Measurements from ENCODE around the gene DDHD1. TPM values are rescaled to one million over a fixed set of nuclear protein-coding genes. Genes with fewer than 3 reads are reported as not detected.
"Not testable (repeated sequence)": the region's sequence is repeated elsewhere in the genome, so short reads cannot be mapped to it uniquely, and the experiment has no call there.

Gene DDHD1
- total and polyA plus RNA-seq, 10 donors, result 3.4 to 52.2 (median 25.9) TPM

DNA sequence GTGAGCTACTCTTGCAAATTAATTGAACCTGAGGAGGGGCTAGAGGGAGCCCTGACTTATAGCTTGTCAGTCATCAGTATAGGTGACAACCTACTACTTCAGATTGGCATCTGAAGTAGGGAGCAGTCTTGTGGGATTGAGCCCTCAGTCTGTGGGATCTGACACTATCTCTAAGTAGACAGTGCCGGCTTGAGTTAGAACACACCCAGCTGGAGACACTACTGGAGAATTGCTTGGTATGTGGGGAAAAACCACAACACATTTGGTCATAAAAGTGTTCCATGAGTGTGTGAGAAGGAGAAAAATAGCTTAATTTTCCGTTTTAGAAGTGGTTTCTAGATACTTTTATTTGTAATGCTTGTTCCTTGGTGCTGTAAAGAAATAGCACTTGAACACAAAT lies 30.5 kb upstream of the DDHD1 start:
- WGBS, 5 donors, result 59 to 77% (median 69%) methylated on average over 2 of the region's 2 CpGs
- no peaks in the 10 kb centered on the region for H3K36me3 ChIP-seq
- intact Hi-C loops (cut with DNase I; ENCODE audit: low total_unique reads), result no loop called here
- no peak overlapping the region for H3K4me3 ChIP-seq
- no peaks in the 10 kb centered on the region for H3K9me3 ChIP-seq
- no peaks in the 10 kb centered on the region for H3K4me1 ChIP-seq
- no peak for DNase-seq
- no peak for TF ChIP-seq POLR2A (IDR thresholded peaks at IDR 0.05)
- TF ChIP-seq, protein P1, sequence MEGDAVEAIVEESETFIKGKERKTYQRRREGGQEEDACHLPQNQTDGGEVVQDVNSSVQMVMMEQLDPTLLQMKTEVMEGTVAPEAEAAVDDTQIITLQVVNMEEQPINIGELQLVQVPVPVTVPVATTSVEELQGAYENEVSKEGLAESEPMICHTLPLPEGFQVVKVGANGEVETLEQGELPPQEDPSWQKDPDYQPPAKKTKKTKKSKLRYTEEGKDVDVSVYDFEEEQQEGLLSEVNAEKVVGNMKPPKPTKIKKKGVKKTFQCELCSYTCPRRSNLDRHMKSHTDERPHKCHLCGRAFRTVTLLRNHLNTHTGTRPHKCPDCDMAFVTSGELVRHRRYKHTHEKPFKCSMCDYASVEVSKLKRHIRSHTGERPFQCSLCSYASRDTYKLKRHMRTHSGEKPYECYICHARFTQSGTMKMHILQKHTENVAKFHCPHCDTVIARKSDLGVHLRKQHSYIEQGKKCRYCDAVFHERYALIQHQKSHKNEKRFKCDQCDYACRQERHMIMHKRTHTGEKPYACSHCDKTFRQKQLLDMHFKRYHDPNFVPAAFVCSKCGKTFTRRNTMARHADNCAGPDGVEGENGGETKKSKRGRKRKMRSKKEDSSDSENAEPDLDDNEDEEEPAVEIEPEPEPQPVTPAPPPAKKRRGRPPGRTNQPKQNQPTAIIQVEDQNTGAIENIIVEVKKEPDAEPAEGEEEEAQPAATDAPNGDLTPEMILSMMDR (IDR thresholded peaks at IDR 0.05 in 8 of 11, conservative IDR thresholded peaks at IDR 0.05 in 3 of 11), result no peak
- no peak for TF ChIP-seq POLR2AphosphoS5 (IDR thresholded peaks at IDR 0.05)
- no peaks in the 10 kb centered on the region for H3K27me3 ChIP-seq (replicated peaks in 1 of 7)
- H3K27ac ChIP-seq, result no peak overlapping the region

DNA sequence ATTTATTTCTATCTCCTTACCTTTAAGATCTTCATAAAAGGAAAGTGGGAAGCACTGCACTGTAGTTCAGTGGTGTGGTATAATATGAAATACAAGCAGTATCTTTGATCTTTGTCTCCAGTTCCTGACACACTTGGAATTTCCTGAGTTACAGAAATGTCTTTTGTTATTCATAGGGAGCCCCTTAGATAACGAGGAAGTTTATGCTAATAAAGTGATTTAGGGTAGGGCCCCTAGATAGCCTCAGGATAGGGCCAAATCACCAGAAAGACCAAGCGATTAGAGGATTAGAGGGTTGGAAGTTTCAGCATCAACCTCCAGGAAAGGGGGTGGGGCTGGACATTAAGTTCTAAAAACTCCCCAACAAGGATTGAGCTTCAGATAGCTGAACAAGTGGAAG lies 29.9 kb upstream of the DDHD1 start:
- no peak for DNase-seq
- Histone ChIP-seq H3K27ac (no peak overlapping the region), H3K4me3 (no peak overlapping the region), H3K36me3 (no peaks in the 10 kb centered on the region), H3K27me3 (replicated peaks in 1 of 7) (no peaks in the 10 kb centered on the region), H3K4me1 (no peaks in the 10 kb centered on the region), H3K9me3 (no peaks in the 10 kb centered on the region)
- intact Hi-C loops (cut with DNase I; ENCODE audit: low total_unique reads), result no loop called here
- WGBS, 5 donors, result 42 to 74% (median 60%) methylated on average over 2 of the region's 2 CpGs
- no peak for TF ChIP-seq POLR2A (IDR thresholded peaks at IDR 0.05)
- TF ChIP-seq, protein P1 (IDR thresholded peaks at IDR 0.05 in 8 of 11, conservative IDR thresholded peaks at IDR 0.05 in 3 of 11), result no peak
- no peak for TF ChIP-seq POLR2AphosphoS5 (IDR thresholded peaks at IDR 0.05)

DNA sequence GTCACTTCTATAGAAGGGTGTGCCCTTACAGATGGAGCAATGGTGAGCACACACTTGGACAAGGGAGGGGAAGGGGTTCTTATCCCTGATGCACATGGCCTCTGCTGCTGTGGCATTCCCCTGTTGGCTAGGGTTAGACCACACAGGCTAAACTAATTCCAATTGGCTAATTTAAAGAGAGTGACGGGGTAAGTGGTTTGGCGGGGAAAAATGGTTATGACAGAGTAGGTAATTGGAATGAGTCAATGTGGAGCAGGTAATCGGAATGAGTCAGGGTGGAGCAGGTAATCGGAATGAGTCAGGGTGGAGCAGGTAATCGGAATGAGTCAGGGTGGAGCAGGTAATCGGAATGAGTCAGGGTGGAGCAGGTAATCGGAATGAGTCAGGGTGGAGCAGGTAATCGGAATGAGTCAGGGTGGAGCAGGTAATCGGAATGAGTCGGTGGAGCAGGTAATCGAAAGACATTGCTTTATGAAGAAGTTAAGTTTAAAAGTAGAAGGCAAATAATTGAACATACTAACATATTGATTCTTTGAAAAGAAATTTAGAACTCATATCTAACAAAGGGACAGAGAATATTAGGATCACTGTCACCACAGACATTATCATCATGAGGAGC lies 28.4 kb upstream of the DDHD1 start:
- H3K9me3 ChIP-seq; H3K27ac ChIP-seq; H3K36me3 ChIP-seq; H3K27me3 ChIP-seq (replicated peaks in 1 of 7); intact Hi-C loops (cut with DNase I; ENCODE audit: low total_unique reads); H3K4me1 ChIP-seq; H3K4me3 ChIP-seq; DNase-seq: not testable (repeated sequence)
- 79 to 94% (median 88%) methylated on average over 9 to 11 of the region's 11 CpGs for WGBS, 5 donors

DNA sequence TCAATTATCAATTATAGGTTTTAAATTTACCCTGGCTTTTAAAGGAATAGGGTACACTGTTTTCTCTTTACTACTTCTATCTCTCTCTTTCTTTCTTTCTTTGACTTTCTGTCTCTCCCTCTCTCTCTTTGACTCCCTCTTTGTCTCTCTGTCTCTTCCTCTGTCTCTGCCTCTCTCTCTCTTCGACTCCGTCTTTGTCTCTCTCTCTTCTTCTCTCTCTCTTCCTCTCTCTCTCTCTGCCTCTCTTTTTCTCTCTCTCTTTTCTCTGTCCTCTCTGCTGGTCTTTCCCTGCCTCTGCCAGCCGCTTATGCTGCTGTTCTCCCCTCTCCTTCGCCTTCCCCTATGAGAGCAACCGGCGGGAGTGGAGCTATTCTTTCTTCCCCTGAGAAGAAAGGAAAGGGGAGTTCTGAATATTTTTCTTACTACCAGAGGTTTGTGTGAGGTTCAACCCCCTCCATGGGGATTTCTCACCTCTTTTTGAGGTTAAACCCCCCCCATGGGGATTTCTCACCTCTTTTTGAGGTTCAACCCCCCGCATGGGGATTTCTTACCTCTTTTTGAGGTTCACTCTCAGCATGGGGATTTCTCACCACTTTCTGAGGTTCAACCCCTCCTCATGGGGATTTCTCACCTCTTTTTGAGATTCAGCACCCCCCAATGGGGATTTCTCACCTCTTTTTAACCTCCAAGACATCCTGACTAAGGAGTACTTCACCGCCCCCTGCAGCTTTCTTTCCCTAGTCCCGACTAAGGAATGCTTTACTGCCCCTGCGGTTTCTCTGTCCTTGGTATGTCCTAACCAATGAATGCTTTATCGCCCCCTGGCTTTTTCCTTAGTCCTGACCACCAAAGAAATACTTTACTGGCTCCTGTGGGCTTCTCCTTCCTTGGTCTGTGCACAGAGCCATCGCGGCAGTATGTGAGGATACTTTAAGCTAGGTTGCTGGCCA lies 27.4 kb upstream of the DDHD1 start:
- H3K27ac ChIP-seq, result no peak overlapping the region
- WGBS, 5 donors, result 73 to 84% (median 81%) methylated on average over 13 of the region's 13 CpGs
- H3K4me1 ChIP-seq, result no peaks in the 10 kb centered on the region
- H3K4me3 ChIP-seq, result no peak overlapping the region
- intact Hi-C loops (cut with DNase I; ENCODE audit: low total_unique reads), result no loop called here
- H3K36me3 ChIP-seq, result no peaks in the 10 kb centered on the region
- no peaks in the 10 kb centered on the region for H3K9me3 ChIP-seq
- H3K27me3 ChIP-seq (replicated peaks in 1 of 7), result no peaks in the 10 kb centered on the region
- no peak for TF ChIP-seq POLR2A (IDR thresholded peaks at IDR 0.05)
- TF ChIP-seq, protein P1 (IDR thresholded peaks at IDR 0.05 in 8 of 11, conservative IDR thresholded peaks at IDR 0.05 in 3 of 11), result peak in 1 of 11 experiments; percentile 12
- no peak for TF ChIP-seq POLR2AphosphoS5 (IDR thresholded peaks at IDR 0.05)
- DNase-seq, result no peak

DNA sequence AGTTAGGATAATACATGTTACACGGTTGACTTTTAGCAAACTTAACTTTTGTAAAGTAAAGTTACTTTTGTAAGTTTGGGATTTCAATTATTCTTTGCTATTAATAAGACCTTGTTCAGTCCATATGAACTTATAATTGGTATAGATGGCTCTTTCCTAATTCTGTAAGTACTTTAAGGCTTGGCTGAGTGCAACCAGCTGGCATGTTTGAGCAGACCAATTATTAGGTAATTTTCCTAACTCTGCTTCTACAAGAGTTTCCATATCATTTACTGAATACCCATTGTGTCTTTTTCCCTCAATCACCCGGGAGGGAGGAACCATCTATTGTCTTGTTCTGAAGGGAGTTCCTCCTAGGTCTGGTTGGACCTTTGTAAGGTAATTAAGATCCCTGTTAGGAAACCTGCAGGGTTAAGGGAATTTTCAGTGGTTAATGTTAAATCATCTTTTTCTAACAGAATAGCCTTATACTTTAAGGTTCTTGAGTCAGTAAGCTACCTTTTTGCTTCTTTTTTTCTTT lies 26.4 kb upstream of the DDHD1 start:
- DNase-seq; intact Hi-C loops (cut with DNase I; ENCODE audit: low total_unique reads): not testable (repeated sequence)
- WGBS, 5 donors, result 76 to 84% (median 78%) methylated on average over 2 of the region's 2 CpGs

More for the DNA sequence above, 26.4 kb upstream of the DDHD1 start:
- H3K9me3 ChIP-seq; H3K27me3 ChIP-seq (replicated peaks in 1 of 7); H3K27ac ChIP-seq; H3K36me3 ChIP-seq; H3K4me3 ChIP-seq; H3K4me1 ChIP-seq: not testable (repeated sequence)
